Sigmoid colon (tissue), 4 donors: Measurements from ENCODE around the gene SSR4.

Source experiments
- EP300 ChIP-seq, 4 donors: sonication (generic); formaldehyde crosslinking; IDR thresholded peaks; one replicate each; pipeline ENCODE4 v1.6.1; 2017; ENCODE audit warnings: antibody characterized with exemption in 4 of 4
- POLR2A ChIP-seq, 2 donors: fragments of 450-650 bp; IDR thresholded peaks; one replicate each; pipeline ENCODE4 v1.6.1; 2016; ENCODE audit warnings: antibody characterized with exemption in 2 of 2, mild to moderate bottlenecking in 2 of 2, moderate library complexity in 2 of 2
- POLR2AphosphoS5 ChIP-seq, 4 donors: sonication (generic); formaldehyde crosslinking; IDR thresholded peaks; one replicate each; pipeline ENCODE4 v1.6.1; 2017; ENCODE audit warnings: antibody characterized with exemption in 4 of 4
- TF ChIP-seq, protein P1 (sequence below), 4 experiments: fragments of 450-650 bp in 3 of 4; fragments of 200-600 bp in 1 of 4; IDR thresholded peaks; one replicate each; pipeline ENCODE4 v1.5.1; 2016 to 2019; ENCODE audit warnings: antibody characterized with exemption in 4 of 4, mild to moderate bottlenecking in 3 of 4, moderate library complexity in 2 of 4

GRCh38 chrX:153797415-153798015 is 3.0 kb downstream of the SSR4 start:
- TF ChIP-seq, protein P1, sequence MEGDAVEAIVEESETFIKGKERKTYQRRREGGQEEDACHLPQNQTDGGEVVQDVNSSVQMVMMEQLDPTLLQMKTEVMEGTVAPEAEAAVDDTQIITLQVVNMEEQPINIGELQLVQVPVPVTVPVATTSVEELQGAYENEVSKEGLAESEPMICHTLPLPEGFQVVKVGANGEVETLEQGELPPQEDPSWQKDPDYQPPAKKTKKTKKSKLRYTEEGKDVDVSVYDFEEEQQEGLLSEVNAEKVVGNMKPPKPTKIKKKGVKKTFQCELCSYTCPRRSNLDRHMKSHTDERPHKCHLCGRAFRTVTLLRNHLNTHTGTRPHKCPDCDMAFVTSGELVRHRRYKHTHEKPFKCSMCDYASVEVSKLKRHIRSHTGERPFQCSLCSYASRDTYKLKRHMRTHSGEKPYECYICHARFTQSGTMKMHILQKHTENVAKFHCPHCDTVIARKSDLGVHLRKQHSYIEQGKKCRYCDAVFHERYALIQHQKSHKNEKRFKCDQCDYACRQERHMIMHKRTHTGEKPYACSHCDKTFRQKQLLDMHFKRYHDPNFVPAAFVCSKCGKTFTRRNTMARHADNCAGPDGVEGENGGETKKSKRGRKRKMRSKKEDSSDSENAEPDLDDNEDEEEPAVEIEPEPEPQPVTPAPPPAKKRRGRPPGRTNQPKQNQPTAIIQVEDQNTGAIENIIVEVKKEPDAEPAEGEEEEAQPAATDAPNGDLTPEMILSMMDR (IDR thresholded peaks at IDR 0.05) = no peak
- TF ChIP-seq POLR2AphosphoS5 (IDR thresholded peaks at IDR 0.05) (no peak), POLR2A (IDR thresholded peaks at IDR 0.05) (no peak), EP300 (IDR thresholded peaks at IDR 0.05) (no peak)
